Stimulated activated CD8-positive, alpha-beta memory T cell treated with anti-CD3 and anti-CD28 coated beads, Interleukin-15, amount 100 ng/mL, for 48 hours (primary cell): ENCODE measurements around the gene RORC.

Experiments used
- DNase-seq, 2 donors: peaks; one replicate each; pipeline ENCODE4 v3.0.0-alpha.2; 2020; ENCODE audit warnings: low read depth in 2 of 2

RORC gene

DNA sequence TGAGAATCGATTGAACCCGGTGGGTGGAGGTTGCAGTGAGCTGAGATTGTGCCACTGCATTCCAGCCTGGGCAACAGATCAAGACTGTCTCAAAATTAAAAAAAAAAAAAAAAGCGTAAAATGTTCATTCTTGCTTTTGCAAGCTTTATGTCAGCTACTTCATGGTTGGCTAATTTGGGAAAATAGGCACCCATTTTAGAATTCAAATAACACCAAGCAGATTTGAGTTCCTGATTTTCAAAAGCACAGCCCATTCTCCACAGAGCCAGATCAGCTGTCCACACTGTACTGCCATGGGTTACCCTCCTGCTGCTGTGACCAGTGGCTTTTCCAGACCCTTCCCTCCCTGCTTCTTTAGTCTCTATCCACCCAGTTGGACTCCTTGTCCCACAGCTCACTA is 17.5 kb upstream of the RORC start:
- DNase-seq = no peak

DNA sequence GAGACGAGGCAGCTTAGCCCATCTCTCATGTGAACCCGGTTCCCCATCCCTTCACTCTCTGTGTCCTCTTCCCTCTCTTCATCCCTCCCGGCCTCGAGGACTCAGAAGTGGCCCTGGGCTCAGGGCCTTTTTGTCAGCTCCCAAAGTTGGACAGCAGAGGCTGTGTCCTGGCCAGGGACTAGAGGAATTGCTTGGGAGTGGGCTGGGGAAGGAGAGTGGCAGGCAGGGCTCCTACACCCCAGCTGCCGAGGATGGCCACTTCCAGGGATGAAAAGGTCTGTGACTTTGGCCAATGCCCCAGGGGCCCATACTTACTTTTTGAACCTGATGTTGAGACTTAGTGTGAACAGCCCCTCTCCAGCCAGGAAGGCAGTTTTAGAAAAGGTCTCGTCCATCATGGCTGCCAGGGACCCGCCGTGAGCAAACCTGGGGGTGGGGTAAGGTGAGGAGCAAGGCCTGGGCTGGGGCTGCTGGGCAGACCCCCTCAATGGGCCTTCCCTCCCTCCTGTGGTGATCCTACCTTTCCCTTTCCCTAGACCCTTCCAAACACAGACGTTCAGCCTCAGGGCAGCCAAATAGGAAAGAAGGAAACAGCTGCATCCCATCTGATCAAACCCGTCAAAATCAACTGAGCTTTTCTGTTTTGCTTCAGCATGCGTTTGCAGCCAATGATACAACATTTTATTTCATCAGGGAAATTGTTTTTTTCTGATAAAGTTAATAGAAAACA is 16.4 kb upstream of the RORC start:
- DNase-seq = no peak

GRCh38 chr1:151846686-151847237 is 15.2 kb upstream of the RORC start:
- DNase-seq = no peak

- DNase-seq = no peak
Observed at GRCh38 chr1:151846062-151846568, 14.5 kb upstream of the RORC start.

DNA sequence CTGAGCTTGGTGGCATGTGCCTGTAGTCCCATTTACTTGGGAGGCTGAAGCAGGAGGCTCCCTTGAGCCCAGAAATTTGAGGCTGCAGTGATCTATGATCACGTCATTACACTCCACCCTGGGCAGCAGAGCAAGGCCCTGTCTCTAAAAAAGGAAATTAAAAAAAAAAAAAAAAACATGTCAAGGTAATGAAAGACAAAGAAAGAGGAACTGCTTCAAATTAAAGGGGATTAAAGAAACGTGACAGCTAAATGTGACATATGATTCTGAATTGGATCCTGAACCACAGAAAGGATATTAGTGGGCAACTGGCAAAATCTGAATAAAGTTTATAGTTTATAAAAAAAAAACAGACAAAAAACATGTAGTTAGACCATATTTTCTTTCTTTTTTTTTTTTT is 11.8 kb upstream of the RORC start:
- no peak for DNase-seq

- no peak for DNase-seq
Observed at GRCh38 chr1:151841141-151841540, 9.5 kb upstream of the RORC start.

- no peak for DNase-seq
Observed at GRCh38 chr1:151840421-151840820, 8.8 kb upstream of the RORC start.

GRCh38 chr1:151839457-151840403 is 8.1 kb upstream of the RORC start, which contains the start of gene C2CD4D:
Gene C2CD4D, minus strand, starts transcription at chr1:151839820. Its CDS starts 831 bp downstream, at chr1:151838989.
- peak; percentile 56 to 61 for DNase-seq

DNA sequence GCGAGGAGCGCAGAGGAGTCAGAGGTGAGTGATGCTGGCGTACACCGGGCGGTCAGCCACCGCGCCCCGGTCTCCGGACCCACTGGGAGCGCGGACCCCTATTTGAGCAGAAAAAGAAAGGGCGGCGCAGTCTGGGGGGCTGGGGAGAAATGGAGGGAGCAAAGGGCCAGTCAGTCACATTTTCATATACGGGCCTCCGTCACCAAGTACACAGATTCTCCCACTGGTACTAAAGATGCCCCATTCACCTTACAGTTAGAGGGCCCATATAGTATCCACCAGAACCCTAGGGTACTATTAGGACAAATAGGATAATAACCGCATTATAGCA is 7.4 kb upstream of the RORC start:
- no peak for DNase-seq

DNA sequence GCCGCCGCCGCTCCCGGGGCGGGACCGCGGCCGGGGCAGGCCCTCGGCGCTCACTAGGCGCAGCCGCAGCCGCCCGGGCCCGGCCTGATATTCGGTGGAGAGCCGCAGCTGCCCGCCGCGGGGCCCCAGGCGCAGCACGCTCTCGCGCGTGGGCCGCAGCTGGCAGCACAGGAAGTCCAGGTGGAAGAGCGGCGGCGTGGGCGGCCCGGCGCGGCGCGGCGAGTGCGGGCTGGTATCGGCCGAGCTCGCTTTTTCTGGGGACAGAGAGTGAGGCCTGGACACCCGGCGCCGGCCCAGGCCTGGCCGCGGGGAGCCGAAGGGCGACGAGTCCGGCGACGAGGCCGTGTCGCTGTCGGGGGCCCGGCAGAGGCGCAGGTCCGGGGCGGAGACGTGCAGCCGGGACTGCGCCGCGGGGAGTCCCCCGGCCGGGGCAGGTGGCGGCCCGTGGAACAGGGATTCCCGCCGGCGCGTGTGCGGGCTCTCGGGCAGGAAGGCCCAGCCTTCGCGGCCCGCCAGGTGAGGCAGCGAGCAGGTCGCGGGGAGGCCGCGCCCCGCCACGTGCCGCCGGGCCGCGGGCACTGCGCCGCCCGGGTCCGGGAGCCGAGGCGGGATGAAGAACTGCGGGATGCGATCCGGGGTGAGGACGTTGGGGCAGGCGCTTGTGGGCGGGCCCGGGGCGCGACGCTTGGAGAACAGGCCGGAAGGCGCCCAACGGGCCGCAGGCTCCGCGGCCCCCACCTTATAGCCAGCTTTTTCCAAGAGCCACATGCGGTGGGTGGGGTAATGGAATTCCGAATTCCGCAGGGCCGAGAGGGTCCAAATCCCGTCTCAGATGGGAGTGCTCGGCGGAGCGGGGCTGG is 6.8 kb upstream of the RORC start:
- DNase-seq = no peak

- no peak for DNase-seq
Observed at GRCh38 chr1:151837884-151838221, 6.3 kb upstream of the RORC start.

- no peak for DNase-seq
Observed at GRCh38 chr1:151837197-151837596, 5.6 kb upstream of the RORC start.

GRCh38 chr1:151835596-151835995 is 4.0 kb upstream of the RORC start:
- no peak for DNase-seq

GRCh38 chr1:151834239-151834638 is 2.6 kb upstream of the RORC start:
- no peak for DNase-seq

- DNase-seq = no peak
Observed at GRCh38 chr1:151833172-151833900, 1.7 kb upstream of the RORC start.

- no peak for DNase-seq
Observed at GRCh38 chr1:151832318-151832980, 847 bp upstream of the RORC start.

GRCh38 chr1:151831256-151831591 is 378 bp downstream of the RORC start:
- DNase-seq = no peak

- no peak for DNase-seq
Observed at GRCh38 chr1:151830055-151830454, 1.5 kb downstream of the RORC start.

DNA sequence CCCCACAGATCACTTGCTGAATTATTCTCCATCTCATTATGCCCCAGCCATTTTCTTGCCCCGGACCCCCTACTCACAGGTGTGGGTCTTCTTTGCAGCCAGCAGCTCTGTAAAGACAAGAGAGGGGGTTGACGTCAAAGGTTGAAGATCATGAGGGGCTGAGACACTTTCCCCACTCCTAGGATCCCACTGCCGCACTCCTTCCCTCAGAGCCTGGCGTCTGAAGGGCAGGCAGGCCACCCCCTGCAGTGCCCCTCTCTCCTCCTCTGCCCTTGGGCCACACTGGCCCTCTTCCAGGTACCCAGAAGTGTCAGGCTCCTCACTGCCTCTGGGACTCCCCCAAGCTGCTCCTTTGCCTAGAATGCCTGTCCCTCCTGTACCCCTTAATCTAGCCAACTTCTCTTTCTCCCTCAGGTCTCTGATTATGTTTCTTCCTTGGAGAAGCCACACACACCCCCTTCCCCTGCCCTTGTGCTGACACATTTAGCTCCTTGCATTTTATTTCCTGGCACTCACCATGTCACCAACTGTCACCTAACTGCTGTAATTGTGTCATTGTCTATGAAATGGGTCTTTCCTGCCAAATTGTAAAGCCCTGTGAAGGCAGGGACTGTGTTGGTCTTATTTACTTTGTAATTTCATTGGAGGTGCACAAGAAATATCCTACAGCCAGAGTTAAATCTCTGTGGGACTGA is 2.1 kb downstream of the RORC start:
- no peak for DNase-seq

GRCh38 chr1:151828921-151829320 is 2.7 kb downstream of the RORC start:
- DNase-seq = no peak
